Pancreas (tissue), 10 donors: ENCODE data around the gene TRPM1. TPM values are rescaled to one million over a fixed set of nuclear protein-coding genes. Genes with fewer than 3 reads are reported as not detected.

Source experiments
- ATAC-seq, 4 donors: fragments of 200-7000 bp; cut with Tn5 transposase; one replicate each; pipeline versions ENCODE4 v1.8.0 to v1.9.1; 2020; ENCODE audit warnings: mild to moderate bottlenecking in 4 of 4, moderate library complexity in 4 of 4
- DNase-seq, 6 donors: peaks; one replicate each; pipeline ENCODE4 v3.0.0-alpha.2; 2020
- FAIRE-seq: peaks from 2 replicates; lab custom pipeline; 2012; peaks lifted over from hg19 to GRCh38; lab: Jason Lieb, UNC
- H3K27ac ChIP-seq, 4 donors: fragments of 200-600 bp; sonication (generic); 1 replicate in 3 of 4; 2 replicates in 1 of 4; pipeline versions ENCODE4 v1.5.0 to v1.8.0; 2020
- H3K27me3 ChIP-seq, 4 donors: fragments of 200-600 bp; one replicate each; pipeline ENCODE4 v1.8.0; 2021
- H3K36me3 ChIP-seq, 3 donors: fragments of 200-600 bp; sonication (generic) in 1 of 3; one replicate each; pipeline versions ENCODE4 v1.5.0 to v1.8.0; 2020 to 2021
- H3K4me1 ChIP-seq, 3 donors: fragments of 200-600 bp; one replicate each; pipeline ENCODE4 v1.8.0; 2021
- H3K4me3 ChIP-seq, 4 donors: fragments of 200-600 bp; sonication (generic) in 2 of 4; one replicate each; pipeline versions ENCODE4 v1.5.0 to v1.8.0; 2020 to 2021
- H3K9me3 ChIP-seq, 4 donors: fragments of 200-600 bp; one replicate each; pipeline ENCODE4 v1.8.0; 2021
- CTCF ChIP-seq, 4 donors: fragments of 200-600 bp; sonication (generic) in 3 of 4; IDR thresholded peaks; one replicate each; pipeline versions ENCODE4 v1.5.0 to v1.8.0; 2021; ENCODE audit warnings: antibody characterized with exemption in 4 of 4
- WGBS, 2 donors: extraction: QIAGEN DNeasy Blood & Tissue Kit; methylation state at CpG; one replicate each; pipeline ENCODE4 v1.1.7; 2013; 5-methylcytosine and 5-hydroxymethylcytosine counted together
- intact Hi-C, 3 donors: fragments of 100-400 bp; cut with DNase I; formaldehyde crosslinking; loops; one replicate each; pipeline versions ENCODE4 v1.11.1 to v1.14.2; 2022
- polyA plus RNA-seq, 2 donors: library from polyadenylated mRNA; stranded (reverse); fragments of 200-250 nt; gene quantifications; one replicate each; pipeline ENCODE4 v1.2.3, GENCODE V29; 2013
- total RNA-seq, 6 donors: library from RNA; stranded (reverse); fragmentation: NEBNext Ultra II Directional in 4 of 6; extraction: Animal tissue kit (Norgen Biotek cat#: 25700) in 4 of 6; gene quantifications; one replicate each; pipeline versions ENCODE4 v1.2.1 to v1.2.4, GENCODE V29; 2021 to 2023
- donor health status: healthy with polysubstance abuse.
- donor health status: DM: no; HTN: no; CAD: no; lungs with moderate emphysema.
- donor health status: DM: no; HTN: no; CAD: no.
- donor health status: control.
- donor health status: control.
- donor health status: Bipolar disorder and iron deficiency.
- donor health status: DM: yes; HTN: yes; CAD: no.
- donor health status: DM: no; HTN: no; CAD: no.
- donor health status: DM: no; HTN: no; CAD: no.
- donor health status: DM: yes; HTN: yes; CAD: no.

TRPM1 gene
- total and polyA plus RNA-seq, 8 donors: 0.04 TPM; not detected in 7

- Histone ChIP-seq H3K9me3 (no peaks in the 10 kb centered on the region), H3K4me3 (no peak overlapping the region), H3K4me1 (no peaks in the 10 kb centered on the region), H3K36me3 (no peaks in the 10 kb centered on the region), H3K27ac (no peak overlapping the region), H3K27me3 (no peaks in the 10 kb centered on the region)
- intact Hi-C loops: no loop called here
- ATAC-seq (no peak), DNase-seq (peak in 1 of 6 donors; percentile 7), FAIRE-seq (no peak)
- WGBS, 2 donors: 83% methylated on average over 11 of the region's 11 CpGs
- no peak for TF ChIP-seq CTCF (IDR thresholded peaks at IDR 0.05)
Measured at GRCh38 chr15:31067890-31068603, 33.5 kb downstream of the TRPM1 start.

- FAIRE-seq: no peak
- intact Hi-C loops: no loop called here
- DNase-seq: no peak
Measured at GRCh38 chr15:31065824-31066223, 35.7 kb downstream of the TRPM1 start.

GRCh38 chr15:31062911-31063310 lies 38.6 kb downstream of the TRPM1 start:
- no peak for ATAC-seq

More at GRCh38 chr15:31065824-31066223, 35.7 kb downstream of the TRPM1 start:
- no peak for TF ChIP-seq CTCF (IDR thresholded peaks at IDR 0.05)
- no peaks in the 10 kb centered on the region for H3K27me3 ChIP-seq
- no peaks in the 10 kb centered on the region for H3K9me3 ChIP-seq
- H3K27ac ChIP-seq: no peak overlapping the region
- ATAC-seq: no peak
- no peaks in the 10 kb centered on the region for H3K4me1 ChIP-seq
- H3K4me3 ChIP-seq: no peak overlapping the region
- no peaks in the 10 kb centered on the region for H3K36me3 ChIP-seq
- 84 to 89% methylated on average over 6 of the region's 6 CpGs for WGBS, 2 donors

GRCh38 chr15:31062310-31062847 lies 39.1 kb downstream of the TRPM1 start:
- Histone ChIP-seq H3K4me3 (no peak overlapping the region), H3K9me3 (no peaks in the 10 kb centered on the region), H3K27ac (no peak overlapping the region), H3K4me1 (no peaks in the 10 kb centered on the region), H3K27me3 (no peaks in the 10 kb centered on the region), H3K36me3 (no peaks in the 10 kb centered on the region)
- DNase-seq (no peak), FAIRE-seq (no peak), ATAC-seq (no peak)
- intact Hi-C loops: no loop called here
- WGBS, 2 donors: 65 to 68% methylated on average over 4 of the region's 4 CpGs
- no peak for TF ChIP-seq CTCF (IDR thresholded peaks at IDR 0.05)

More at GRCh38 chr15:31062911-31063310, 38.6 kb downstream of the TRPM1 start:
- Histone ChIP-seq H3K4me1 (no peaks in the 10 kb centered on the region), H3K9me3 (no peaks in the 10 kb centered on the region), H3K4me3 (no peak overlapping the region), H3K36me3 (no peaks in the 10 kb centered on the region), H3K27me3 (no peaks in the 10 kb centered on the region), H3K27ac (no peak overlapping the region)
- 73 to 81% methylated on average over 17 of the region's 17 CpGs for WGBS, 2 donors
- intact Hi-C loops: no loop called here
- TF ChIP-seq CTCF (IDR thresholded peaks at IDR 0.05): no peak
- no peak for FAIRE-seq
- DNase-seq: no peak
